Type B pancreatic cell (in vitro differentiated cells): Measurements from ENCODE around the gene P3H3. TPM values are rescaled to one million over a fixed set of nuclear protein-coding genes. Genes with fewer than 3 reads are reported as not detected.

Experiments
- DNase-seq: peaks from one replicate; pipeline ENCODE4 v3.0.0; 2021; ENCODE audit warnings: mixed read lengths; ENCODE audit not compliant: unreplicated experiment; ENCODE audit errors: extremely low spot score
- H3K27ac Mint-ChIP-seq: 2 replicates; pipeline ENCODE4 v1.8.0; 2021; ENCODE audit warnings: mild to moderate bottlenecking, mixed read lengths
- H3K27me3 Mint-ChIP-seq: 2 replicates; pipeline ENCODE4 v1.8.0; 2021; ENCODE audit warnings: mixed read lengths
- H3K36me3 Mint-ChIP-seq: 2 replicates; pipeline ENCODE4 v1.8.0; 2021; ENCODE audit warnings: mixed read lengths
- H3K4me1 Mint-ChIP-seq: one replicate; pipeline ENCODE4 v1.8.0; 2021; ENCODE audit warnings: mixed read lengths; ENCODE audit not compliant: unreplicated experiment
- H3K4me3 Mint-ChIP-seq: 2 replicates; pipeline ENCODE4 v1.8.0; 2021; ENCODE audit warnings: mild to moderate bottlenecking, mixed read lengths
- H3K9me3 Mint-ChIP-seq: 2 replicates; pipeline ENCODE4 v1.8.0; 2021; ENCODE audit warnings: mixed read lengths
- CTCF ChIP-seq: fragments of 200-600 bp; sonication (generic); conservative IDR thresholded peaks from 2 replicates; pipeline ENCODE4 v1.5.0; 2021; ENCODE audit warnings: antibody characterized with exemption, mild to moderate bottlenecking
- total RNA-seq: library from RNA; stranded (reverse); gene quantifications from 2 replicates; pipeline ENCODE4 v1.2.1, GENCODE V29; 2021; ENCODE audit warnings: low replicate concordance

Gene P3H3
- total RNA-seq, 1 donor from 2014 or later = 66.0 TPM

- Mint-ChIP-seq H3K4me3 (no peak overlapping the region), H3K27me3 (no peaks in the 10 kb centered on the region), H3K36me3 (peaks cover 28% of the 10 kb centered on the region), H3K4me1 (no peaks in the 10 kb centered on the region), H3K9me3 (no peaks in the 10 kb centered on the region), H3K27ac (no peak overlapping the region)
- no peak for DNase-seq
- no peak for TF ChIP-seq CTCF
These were observed 12.1 kb downstream of the P3H3 start for GRCh38 chr12:6840330-6840729.

- no peak for TF ChIP-seq CTCF
- Mint-ChIP-seq H3K27me3 (no peaks in the 10 kb centered on the region), H3K36me3 (peaks cover 26% of the 10 kb centered on the region), H3K27ac (no peak within 1 kb of the TSS), H3K9me3 (no peaks in the 10 kb centered on the region), H3K4me3 (no peak within 1 kb of the TSS), H3K4me1 (no peaks in the 10 kb centered on the region)
- no peak for DNase-seq
These were observed 12.7 kb downstream of the P3H3 start, which contains the start of gene GNB3 for GRCh38 chr12:6840761-6841515. GNB3 (plus strand) TSS chr12:6840925; CDS start chr12:6841288, 363 bp downstream.

GRCh38 chr12:6842075-6842474, 13.9 kb downstream of the P3H3 start:
- TF ChIP-seq CTCF = no peak
- Mint-ChIP-seq H3K27ac (no peak overlapping the region), H3K4me3 (no peak overlapping the region), H3K36me3 (peaks cover 27% of the 10 kb centered on the region), H3K27me3 (no peaks in the 10 kb centered on the region), H3K9me3 (no peaks in the 10 kb centered on the region), H3K4me1 (no peaks in the 10 kb centered on the region)
- DNase-seq = no peak

GRCh38 chr12:6843118-6843902, 15.1 kb downstream of the P3H3 start:
- DNase-seq = no peak
- peaks cover 30% of the 10 kb centered on the region for H3K36me3 Mint-ChIP-seq
- H3K4me1 Mint-ChIP-seq = no peaks in the 10 kb centered on the region
- no peak overlapping the region for H3K27ac Mint-ChIP-seq
- no peaks in the 10 kb centered on the region for H3K27me3 Mint-ChIP-seq
- H3K4me3 Mint-ChIP-seq = no peak overlapping the region
- no peaks in the 10 kb centered on the region for H3K9me3 Mint-ChIP-seq
- TF ChIP-seq CTCF = no peak

- H3K36me3 Mint-ChIP-seq = peaks cover 28% of the 10 kb centered on the region
- TF ChIP-seq CTCF = no peak
- H3K4me1 Mint-ChIP-seq = no peaks in the 10 kb centered on the region
- no peak overlapping the region for H3K27ac Mint-ChIP-seq
- no peaks in the 10 kb centered on the region for H3K9me3 Mint-ChIP-seq
- H3K4me3 Mint-ChIP-seq = no peak overlapping the region
- no peak for DNase-seq
- H3K27me3 Mint-ChIP-seq = no peaks in the 10 kb centered on the region
These were observed 17.2 kb downstream of the P3H3 start for GRCh38 chr12:6845395-6845794.
